ENCODE measurements around the gene ADIPOQ.

GRCh38 chr3:186839874-186840641 lies 2.5 kb upstream of the ADIPOQ start:
- TF ChIP-seq YY1 (tag by site-specific recombination; IDR thresholded peaks at IDR 0.05) = no peak
- TF ChIP-seq CTCF (tag by site-specific recombination; IDR thresholded peaks at IDR 0.05) = no peak
- TF ChIP-seq ATF2 (tag by site-specific recombination; IDR thresholded peaks at IDR 0.05; ENCODE audit: low read depth) = no peak
- no peak for TF ChIP-seq MEIS1 (CRISPR knock-in tag; IDR thresholded peaks at IDR 0.05; ENCODE audit: borderline replicate concordance)

Measured in HEK293 (cell line).